BE2C (cell line): ENCODE data around the gene TBC1D12.
A peak's percentile ranks its signal among the peaks of the same experiment; 100 is the strongest.

Source experiments
- DNase-seq: peaks from one replicate; pipeline ENCODE4 v3.0.0-alpha.2; 2020
- H3K27me3 ChIP-seq: fragments of 250-450 bp; sonication (Bioruptor Pico); 2 replicates; pipeline ENCODE4 v1.5.1; 2020; ENCODE audit warnings: mild to moderate bottlenecking
- H3K36me3 ChIP-seq: fragments of 250-450 bp; sonication (Bioruptor Pico); 2 replicates; pipeline ENCODE4 v1.5.1; 2020; ENCODE audit warnings: mild to moderate bottlenecking
- H3K4me1 ChIP-seq: fragments of 250-450 bp; sonication (Bioruptor Pico); 2 replicates; pipeline ENCODE4 v1.5.1; 2020
- H3K4me3 ChIP-seq: 2 replicates; pipeline ENCODE4 v1.5.1; 2011; ENCODE audit warnings: low read depth, low read length
- H3K9me3 ChIP-seq: fragments of 250-450 bp; sonication (Bioruptor Pico); 2 replicates; pipeline ENCODE4 v1.5.1; 2020
- TF ChIP-seq, protein P1 (sequence below): IDR thresholded peaks from 2 replicates; pipeline ENCODE4 v1.5.1; 2012; ENCODE audit warnings: mild to moderate bottlenecking, low read depth, low read length

The TBC1D12 gene

DNA sequence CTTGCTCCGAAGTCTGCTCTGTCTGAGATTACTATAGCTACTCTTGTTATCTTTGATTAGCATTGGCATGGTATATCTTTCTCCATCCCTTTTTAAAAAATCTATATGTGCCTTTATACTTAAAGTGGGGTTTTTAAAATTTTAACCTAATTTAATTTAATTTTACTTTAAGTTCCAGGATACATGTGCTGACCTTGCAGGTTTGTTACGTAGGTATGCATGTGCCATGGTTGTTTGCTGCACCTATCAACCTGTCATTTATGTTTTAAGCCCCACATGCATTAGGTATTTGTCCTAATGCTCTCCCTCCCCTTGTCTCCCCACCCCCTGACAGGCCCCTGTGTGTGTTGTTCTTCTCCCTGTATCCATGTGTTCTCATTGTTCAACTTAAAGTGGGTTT lies 54.6 kb downstream of the TBC1D12 start:
- no peak for DNase-seq
- H3K4me1 ChIP-seq = no peaks in the 10 kb centered on the region
- no peaks in the 10 kb centered on the region for H3K36me3 ChIP-seq
- H3K4me3 ChIP-seq = no peak overlapping the region
- no peaks in the 10 kb centered on the region for H3K27me3 ChIP-seq
- H3K9me3 ChIP-seq = no peaks in the 10 kb centered on the region
- TF ChIP-seq, protein P1, sequence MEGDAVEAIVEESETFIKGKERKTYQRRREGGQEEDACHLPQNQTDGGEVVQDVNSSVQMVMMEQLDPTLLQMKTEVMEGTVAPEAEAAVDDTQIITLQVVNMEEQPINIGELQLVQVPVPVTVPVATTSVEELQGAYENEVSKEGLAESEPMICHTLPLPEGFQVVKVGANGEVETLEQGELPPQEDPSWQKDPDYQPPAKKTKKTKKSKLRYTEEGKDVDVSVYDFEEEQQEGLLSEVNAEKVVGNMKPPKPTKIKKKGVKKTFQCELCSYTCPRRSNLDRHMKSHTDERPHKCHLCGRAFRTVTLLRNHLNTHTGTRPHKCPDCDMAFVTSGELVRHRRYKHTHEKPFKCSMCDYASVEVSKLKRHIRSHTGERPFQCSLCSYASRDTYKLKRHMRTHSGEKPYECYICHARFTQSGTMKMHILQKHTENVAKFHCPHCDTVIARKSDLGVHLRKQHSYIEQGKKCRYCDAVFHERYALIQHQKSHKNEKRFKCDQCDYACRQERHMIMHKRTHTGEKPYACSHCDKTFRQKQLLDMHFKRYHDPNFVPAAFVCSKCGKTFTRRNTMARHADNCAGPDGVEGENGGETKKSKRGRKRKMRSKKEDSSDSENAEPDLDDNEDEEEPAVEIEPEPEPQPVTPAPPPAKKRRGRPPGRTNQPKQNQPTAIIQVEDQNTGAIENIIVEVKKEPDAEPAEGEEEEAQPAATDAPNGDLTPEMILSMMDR = no peak

DNA sequence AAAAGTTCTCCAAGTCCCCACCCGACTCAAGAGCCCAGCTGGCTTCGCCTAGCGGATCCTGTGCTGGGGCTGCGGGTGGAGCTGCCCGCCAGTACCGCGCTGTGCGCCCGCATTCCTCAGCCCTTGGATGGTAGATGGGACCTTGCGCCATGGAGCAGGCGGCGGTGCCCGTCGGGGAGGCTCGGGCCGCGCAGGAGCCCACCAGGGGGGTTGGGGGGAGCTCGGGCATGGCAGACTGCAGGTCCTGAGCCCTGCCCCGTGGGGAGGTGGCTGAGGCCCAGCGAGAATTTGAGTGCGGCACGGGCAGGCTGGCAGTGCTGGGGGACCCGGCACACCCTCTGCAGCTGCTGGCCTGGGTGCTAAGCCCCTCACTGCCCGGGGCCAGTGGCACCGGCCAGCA lies 57.0 kb downstream of the TBC1D12 start:
- DNase-seq = peak; percentile 3
- no peak overlapping the region for H3K4me3 ChIP-seq
- H3K27me3 ChIP-seq = no peaks in the 10 kb centered on the region
- TF ChIP-seq, protein P1 = no peak
- no peaks in the 10 kb centered on the region for H3K4me1 ChIP-seq
- no peaks in the 10 kb centered on the region for H3K9me3 ChIP-seq
- no peaks in the 10 kb centered on the region for H3K36me3 ChIP-seq

DNA sequence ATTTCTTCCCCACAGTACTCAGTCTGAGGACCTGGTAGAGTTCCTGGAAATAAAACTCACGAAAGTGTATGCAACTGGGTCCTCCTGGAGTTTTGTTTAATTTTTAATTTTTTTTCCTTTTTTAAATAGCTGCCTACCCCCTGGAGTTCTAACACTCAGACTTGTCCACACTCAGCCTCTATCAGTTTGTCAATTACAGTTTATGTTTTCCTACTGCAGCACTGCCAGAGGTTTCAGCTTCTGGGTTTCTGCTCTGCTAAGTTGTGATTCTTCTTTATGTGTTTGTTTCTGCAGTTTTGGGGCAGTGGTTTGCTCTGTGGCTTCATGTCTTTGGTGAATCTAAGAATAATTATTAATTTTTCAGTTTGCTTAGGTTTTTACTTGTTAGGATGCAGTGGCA lies 59.2 kb downstream of the TBC1D12 start:
- Histone ChIP-seq H3K4me1 (no peaks in the 10 kb centered on the region), H3K9me3 (no peaks in the 10 kb centered on the region), H3K36me3 (no peaks in the 10 kb centered on the region), H3K4me3 (no peak overlapping the region), H3K27me3 (no peaks in the 10 kb centered on the region)
- TF ChIP-seq, protein P1 = no peak
- no peak for DNase-seq

DNA sequence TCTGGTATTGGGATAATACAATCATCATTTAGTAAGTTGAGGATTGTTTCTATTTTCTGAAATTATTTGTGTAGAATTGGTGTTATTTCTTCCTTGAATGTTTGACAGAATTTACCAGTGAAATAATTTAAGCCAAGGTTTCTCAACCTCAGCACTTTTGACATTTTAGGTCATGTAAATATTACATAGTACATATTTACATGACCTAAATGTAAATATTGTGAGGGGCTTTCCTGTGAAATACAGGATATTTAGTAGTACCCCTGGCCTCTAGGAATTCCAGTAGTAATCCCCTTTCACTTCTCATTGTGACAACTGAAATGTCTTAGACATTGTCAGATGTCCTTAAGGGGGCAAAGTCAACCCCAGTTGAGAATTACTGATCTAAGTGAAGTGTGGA lies 59.8 kb downstream of the TBC1D12 start:
- no peaks in the 10 kb centered on the region for H3K4me1 ChIP-seq
- H3K9me3 ChIP-seq = no peaks in the 10 kb centered on the region
- H3K36me3 ChIP-seq = no peaks in the 10 kb centered on the region
- DNase-seq = no peak
- H3K4me3 ChIP-seq = no peak overlapping the region
- TF ChIP-seq, protein P1 = no peak
- H3K27me3 ChIP-seq = no peaks in the 10 kb centered on the region

DNA sequence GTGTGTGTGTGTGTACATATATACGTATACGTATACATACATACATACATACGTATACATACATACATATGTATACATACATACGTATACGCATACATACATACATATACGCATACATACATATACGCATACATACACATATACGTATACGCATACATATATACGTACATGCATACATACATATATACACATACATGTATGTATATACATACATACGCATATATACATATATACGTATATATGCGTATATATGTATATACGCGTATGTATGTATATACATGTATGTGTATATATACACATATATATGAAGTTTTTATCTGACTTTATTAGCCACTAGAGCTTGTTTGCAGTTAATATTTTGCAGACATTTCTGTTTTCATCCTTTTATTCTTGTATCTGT lies 63.3 kb downstream of the TBC1D12 start:
- Histone ChIP-seq H3K4me3 (no peak overlapping the region), H3K9me3 (no peaks in the 10 kb centered on the region), H3K36me3 (no peaks in the 10 kb centered on the region), H3K4me1 (no peaks in the 10 kb centered on the region), H3K27me3 (no peaks in the 10 kb centered on the region)
- DNase-seq = no peak
- TF ChIP-seq, protein P1 = no peak

DNA sequence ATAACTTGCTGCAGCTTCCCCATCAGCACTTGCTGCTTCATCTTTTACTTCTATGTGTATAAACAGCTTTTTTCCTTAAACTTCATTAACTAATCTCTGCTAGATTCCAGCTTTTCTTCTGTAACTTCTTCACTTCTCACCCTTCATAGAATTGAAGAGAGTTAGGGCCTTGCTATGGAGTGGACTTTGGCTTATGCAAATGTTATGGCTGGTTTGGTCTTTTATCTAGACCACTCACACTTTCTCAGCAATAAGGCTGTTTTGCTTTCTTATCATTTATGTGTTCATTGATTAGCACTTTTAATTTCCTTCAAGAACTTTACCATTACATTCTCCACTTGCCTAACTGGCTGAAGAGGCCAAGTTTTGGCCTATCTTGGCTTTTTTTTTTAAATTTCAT lies 79.1 kb downstream of the TBC1D12 start:
- TF ChIP-seq, protein P1 = no peak
- no peak overlapping the region for H3K4me3 ChIP-seq
- H3K36me3 ChIP-seq = no peaks in the 10 kb centered on the region
- H3K9me3 ChIP-seq = no peaks in the 10 kb centered on the region
- no peaks in the 10 kb centered on the region for H3K27me3 ChIP-seq
- DNase-seq = no peak
- no peaks in the 10 kb centered on the region for H3K4me1 ChIP-seq
